Measurements from ENCODE around the gene SMAP1. TPM values are rescaled to one million over a fixed set of nuclear protein-coding genes. Genes with fewer than 3 reads are reported as not detected.
"Not testable (repeated sequence)": the region's sequence is repeated elsewhere in the genome, so short reads cannot be mapped to it uniquely, and the experiment has no call there.

The SMAP1 gene
- total RNA-seq, 1 donor, result 20.3 TPM

GRCh38 chr6:70758883-70759282, 91.2 kb downstream of the SMAP1 start:
- DNase-seq (ENCODE audit: low read depth), result no peak
- no peak overlapping the region for H3K4me3 ChIP-seq (ENCODE audit: low read depth, low read length)
- no peak for TF ChIP-seq CTCF (IDR thresholded peaks at IDR 0.05; ENCODE audit: insufficient read depth, low read depth, low read length)

- TF ChIP-seq CTCF (IDR thresholded peaks at IDR 0.05; ENCODE audit: insufficient read depth, low read depth, low read length), result no peak
- DNase-seq (ENCODE audit: low read depth), result peak; percentile 59
- no peak overlapping the region for H3K4me3 ChIP-seq (ENCODE audit: low read depth, low read length)
Observed at GRCh38 chr6:70763754-70764510, 96.2 kb downstream of the SMAP1 start.

- TF ChIP-seq CTCF (IDR thresholded peaks at IDR 0.05; ENCODE audit: insufficient read depth, low read depth, low read length), result no peak
- DNase-seq (ENCODE audit: low read depth), result no peak
- H3K4me3 ChIP-seq (ENCODE audit: low read depth, low read length), result no peak overlapping the region
Observed at GRCh38 chr6:70764706-70765105, 97.0 kb downstream of the SMAP1 start.

GRCh38 chr6:70771351-70771750, 103.7 kb downstream of the SMAP1 start:
- DNase-seq (ENCODE audit: low read depth); H3K4me3 ChIP-seq (ENCODE audit: low read depth, low read length): not testable (repeated sequence)

GRCh38 chr6:70779934-70780333, 112.3 kb downstream of the SMAP1 start:
- TF ChIP-seq CTCF (IDR thresholded peaks at IDR 0.05; ENCODE audit: insufficient read depth, low read depth, low read length), result no peak
- DNase-seq (ENCODE audit: low read depth), result no peak
- H3K4me3 ChIP-seq (ENCODE audit: low read depth, low read length), result no peak overlapping the region

GRCh38 chr6:70790483-70791224, 123.0 kb downstream of the SMAP1 start:
- no peak overlapping the region for H3K4me3 ChIP-seq (ENCODE audit: low read depth, low read length)
- DNase-seq (ENCODE audit: low read depth), result peak; percentile 17
- no peak for TF ChIP-seq CTCF (IDR thresholded peaks at IDR 0.05; ENCODE audit: insufficient read depth, low read depth, low read length)

- H3K4me3 ChIP-seq (ENCODE audit: low read depth, low read length), result no peak overlapping the region
- DNase-seq (ENCODE audit: low read depth), result no peak
- no peak for TF ChIP-seq CTCF (IDR thresholded peaks at IDR 0.05; ENCODE audit: insufficient read depth, low read depth, low read length)
Observed at GRCh38 chr6:70797625-70798024, 129.9 kb downstream of the SMAP1 start.
